Mesothelial cell of epicardium (in vitro differentiated cells): ENCODE measurements around the gene NCAM1. TPM values are rescaled to one million over a fixed set of nuclear protein-coding genes. Genes with fewer than 3 reads are reported as not detected.

Experiments
- DNase-seq, 2 experiments: peaks; one replicate each; pipeline ENCODE4 v3.0.0; 2021; ENCODE audit warnings: low spot score in 2 of 2; ENCODE audit not compliant: unreplicated experiment in 2 of 2
- H3K27ac Mint-ChIP-seq: 2 replicates; pipeline ENCODE4 v1.8.0; 2021; ENCODE audit warnings: mixed read lengths
- H3K27me3 Mint-ChIP-seq: 2 replicates; pipeline ENCODE4 v1.8.0; 2021; ENCODE audit warnings: low read depth, mixed read lengths
- H3K36me3 Mint-ChIP-seq: 2 replicates; pipeline ENCODE4 v1.8.0; 2021; ENCODE audit warnings: mixed read lengths
- H3K4me1 Mint-ChIP-seq: 2 replicates; pipeline ENCODE4 v1.8.0; 2021; ENCODE audit warnings: mixed read lengths
- H3K4me3 Mint-ChIP-seq: 2 replicates; pipeline ENCODE4 v1.8.0; 2021; ENCODE audit warnings: mild to moderate bottlenecking, moderate library complexity, mixed read lengths
- H3K9me3 Mint-ChIP-seq: 2 replicates; pipeline ENCODE4 v1.8.0; 2021; ENCODE audit warnings: mixed read lengths
- CTCF ChIP-seq: fragments of 200-600 bp; sonication (generic); IDR thresholded peaks from one replicate; pipeline ENCODE4 v1.5.0; 2021; ENCODE audit warnings: antibody characterized with exemption; ENCODE audit not compliant: unreplicated experiment
- total RNA-seq: library from RNA; stranded (reverse); gene quantifications from 3 replicates; pipeline ENCODE4 v1.2.1, GENCODE V29; 2021

Gene NCAM1
- total RNA-seq, 1 donor from 2014 or later: 139 TPM

DNA sequence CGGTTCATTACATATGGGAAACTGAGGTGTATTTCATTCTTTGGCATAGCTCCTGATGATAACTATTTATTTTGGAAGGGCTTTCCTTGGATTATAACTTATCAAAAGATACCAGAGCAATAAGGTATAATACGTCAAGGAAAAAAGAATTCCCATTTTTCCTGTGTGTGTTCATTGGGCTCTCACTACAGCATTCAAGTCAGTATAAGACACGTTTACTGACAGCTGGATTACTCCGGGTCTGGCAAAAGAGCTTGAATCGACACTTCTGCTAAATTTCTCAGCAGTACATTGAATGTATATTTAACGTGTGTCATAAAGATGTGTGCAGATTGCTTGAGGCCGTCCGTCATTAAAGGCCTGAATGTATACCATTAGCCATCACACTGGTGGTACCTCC lies 163.4 kb downstream of the NCAM1 start:
- Mint-ChIP-seq H3K36me3 (no peaks in the 10 kb centered on the region), H3K9me3 (no peaks in the 10 kb centered on the region), H3K4me3 (no peak overlapping the region), H3K27ac (no peak overlapping the region), H3K4me1 (peaks cover 20% of the 10 kb centered on the region), H3K27me3 (no peaks in the 10 kb centered on the region)
- no peak for DNase-seq
- TF ChIP-seq CTCF: no peak

DNA sequence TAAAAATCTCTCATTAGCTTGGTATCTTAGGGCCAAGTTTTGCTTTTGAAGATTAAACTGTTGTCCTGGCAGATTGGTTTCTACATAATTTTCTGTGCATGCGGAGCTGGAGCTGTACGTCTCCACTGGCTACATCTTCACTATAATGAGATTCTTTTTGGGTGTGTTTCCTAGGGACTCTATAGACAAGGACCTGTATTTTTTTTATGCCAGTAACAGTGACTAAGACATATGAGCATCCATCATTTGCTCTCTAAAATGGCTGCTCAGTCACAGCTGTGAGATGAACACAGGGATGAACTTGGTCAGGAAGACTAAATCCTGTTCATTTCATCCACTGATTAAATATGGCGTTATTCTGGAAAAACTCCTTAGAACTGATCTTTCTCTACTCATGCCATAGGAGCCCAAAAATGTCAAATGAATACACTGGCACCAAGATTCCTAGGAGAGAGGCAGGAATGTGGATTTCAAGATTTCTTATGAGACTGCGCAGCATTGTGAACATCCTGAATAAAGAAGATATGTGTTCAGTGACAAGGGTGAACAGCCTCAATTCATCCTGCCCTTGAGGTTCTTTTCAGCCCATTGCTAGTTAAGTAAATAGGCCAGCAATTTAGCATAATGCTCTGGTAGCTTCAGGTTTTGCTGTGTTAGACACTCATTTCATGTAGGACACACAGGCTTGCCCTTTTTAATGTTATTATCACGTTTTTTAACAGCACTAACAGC lies 168.2 kb downstream of the NCAM1 start:
- DNase-seq: no peak
- H3K9me3 Mint-ChIP-seq: peaks cover 7% of the 10 kb centered on the region
- peaks cover 20% of the 10 kb centered on the region for H3K4me1 Mint-ChIP-seq
- TF ChIP-seq CTCF: no peak
- no peak overlapping the region for H3K4me3 Mint-ChIP-seq
- no peak overlapping the region for H3K27ac Mint-ChIP-seq
- no peaks in the 10 kb centered on the region for H3K36me3 Mint-ChIP-seq
- no peaks in the 10 kb centered on the region for H3K27me3 Mint-ChIP-seq

GRCh38 chr11:113131036-113131775 lies 170.0 kb downstream of the NCAM1 start:
- DNase-seq: no peak
- Mint-ChIP-seq H3K4me1 (peaks cover 20% of the 10 kb centered on the region), H3K27ac (no peak overlapping the region), H3K27me3 (no peaks in the 10 kb centered on the region), H3K9me3 (peaks cover 7% of the 10 kb centered on the region), H3K36me3 (no peaks in the 10 kb centered on the region), H3K4me3 (no peak overlapping the region)
- TF ChIP-seq CTCF: no peak

DNA sequence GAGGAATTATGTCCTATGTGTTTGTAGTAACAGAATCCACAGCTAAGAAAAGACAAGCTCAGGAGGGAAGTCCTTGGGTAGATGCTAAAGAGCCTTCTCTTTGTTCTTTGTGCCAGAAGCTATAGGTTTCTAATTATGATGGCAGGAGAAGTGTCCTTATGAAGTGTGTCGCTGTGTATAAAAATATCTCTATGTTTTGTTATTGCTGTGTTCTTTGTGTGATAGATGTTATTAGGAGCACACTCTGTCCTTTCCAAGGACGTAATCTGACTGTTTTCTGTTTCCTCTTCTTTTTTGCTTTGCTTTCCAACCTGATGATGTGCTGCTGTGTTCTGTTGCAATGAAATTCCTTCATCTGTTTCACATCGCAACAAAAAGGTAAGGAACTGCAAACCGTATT lies 171.9 kb downstream of the NCAM1 start:
- H3K27me3 Mint-ChIP-seq: no peaks in the 10 kb centered on the region
- H3K36me3 Mint-ChIP-seq: no peaks in the 10 kb centered on the region
- H3K4me1 Mint-ChIP-seq: peaks cover 9% of the 10 kb centered on the region
- no peak overlapping the region for H3K27ac Mint-ChIP-seq
- H3K9me3 Mint-ChIP-seq: peaks cover 7% of the 10 kb centered on the region
- H3K4me3 Mint-ChIP-seq: no peak overlapping the region
- no peak for DNase-seq
- no peak for TF ChIP-seq CTCF

DNA sequence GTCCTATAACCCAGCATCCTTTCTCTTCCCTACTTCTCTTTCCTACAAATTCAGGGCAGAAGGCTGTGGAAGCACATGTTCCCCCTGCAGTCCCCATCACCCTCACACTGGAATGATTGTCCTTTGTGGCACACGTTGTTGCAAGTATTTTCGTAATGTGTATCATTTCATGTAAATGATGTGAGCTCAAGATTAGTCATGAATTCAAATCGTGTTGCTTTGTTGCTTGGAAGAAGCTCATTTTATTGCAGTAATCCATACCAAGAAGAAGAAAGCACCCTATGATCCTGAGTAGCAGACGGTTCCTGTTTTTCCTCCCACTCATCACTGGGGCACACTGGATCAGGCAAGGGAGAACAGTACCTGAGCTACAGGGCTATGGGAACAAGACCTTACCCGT lies 173.4 kb downstream of the NCAM1 start:
- Mint-ChIP-seq H3K27ac (no peak overlapping the region), H3K27me3 (no peaks in the 10 kb centered on the region), H3K4me1 (no peaks in the 10 kb centered on the region), H3K9me3 (peaks cover 7% of the 10 kb centered on the region), H3K4me3 (no peak overlapping the region), H3K36me3 (no peaks in the 10 kb centered on the region)
- no peak for TF ChIP-seq CTCF
- DNase-seq: no peak
